Uterus (tissue), 4 donors: ENCODE data around the gene ZNF414. TPM values are rescaled to one million over a fixed set of nuclear protein-coding genes. Genes with fewer than 3 reads are reported as not detected.

ENCODE experiments used
- DNase-seq, 2 donors: peaks; one replicate each; pipeline ENCODE4 v3.0.0-alpha.2; 2019 to 2020
- H3K27ac ChIP-seq, 2 donors: fragments of 200-600 bp; sonication (generic); 1 replicate in 1 of 2; 2 replicates in 1 of 2; pipeline ENCODE4 v1.5.1; 2016 to 2018
- H3K27me3 ChIP-seq, 2 donors: fragments of 200-600 bp; sonication (generic); one replicate each; pipeline ENCODE4 v1.5.1; 2018 to 2019; ENCODE audit warnings: control low read depth in 1 of 2
- H3K36me3 ChIP-seq, 2 donors: fragments of 200-600 bp; sonication (generic); one replicate each; pipeline ENCODE4 v1.5.1; 2019; ENCODE audit warnings: control low read depth in 1 of 2
- H3K4me1 ChIP-seq, 2 donors: fragments of 200-600 bp; sonication (generic); one replicate each; pipeline ENCODE4 v1.5.1; 2018 to 2019; ENCODE audit warnings: control low read depth in 1 of 2
- H3K4me3 ChIP-seq, 2 donors: fragments of 200-600 bp; sonication (generic); 1 replicate in 1 of 2; 2 replicates in 1 of 2; pipeline ENCODE4 v1.5.1; 2018 to 2019; ENCODE audit warnings: mild to moderate bottlenecking in 1 of 2
- H3K9me3 ChIP-seq, 2 donors: fragments of 200-600 bp; sonication (generic); one replicate each; pipeline ENCODE4 v1.5.1; 2019; ENCODE audit warnings: control low read depth in 1 of 2
- POLR2A ChIP-seq, 2 donors: fragments of 450-650 bp; IDR thresholded peaks; one replicate each; pipeline ENCODE4 v1.6.1; 2016; ENCODE audit warnings: antibody characterized with exemption in 2 of 2, mild to moderate bottlenecking in 1 of 2, moderate library complexity in 1 of 2
- intact Hi-C: fragments of 100-400 bp; cut with DNase I; formaldehyde crosslinking; loops from one replicate; pipeline ENCODE4 v1.15.1; 2023; ENCODE audit warnings: low total_unique reads
- total RNA-seq, 4 donors: library from RNA; depleted of rRNA in 3 of 4; stranded (reverse); fragments of >200 nt in 3 of 4; gene quantifications; one replicate each; pipeline versions ENCODE4 v1.1.0 to v1.2.4, GENCODE V29; 2014 to 2023
- TF ChIP-seq, protein P1 (sequence below), 4 experiments: fragments of 200-600 bp in 2 of 4; fragments of 450-650 bp in 2 of 4; sonication (generic) in 2 of 4; IDR thresholded peaks; one replicate each; pipeline ENCODE4 v1.5.1; 2016 to 2019; ENCODE audit warnings: antibody characterized with exemption in 4 of 4, mild to moderate bottlenecking in 2 of 4, moderate library complexity in 1 of 4
- donor health status: DM: yes; HTN: yes; CAD: no.

The ZNF414 gene
- total RNA-seq, 4 donors from 2014 or later = 11.6 to 275 (median 24.4) TPM

DNA sequence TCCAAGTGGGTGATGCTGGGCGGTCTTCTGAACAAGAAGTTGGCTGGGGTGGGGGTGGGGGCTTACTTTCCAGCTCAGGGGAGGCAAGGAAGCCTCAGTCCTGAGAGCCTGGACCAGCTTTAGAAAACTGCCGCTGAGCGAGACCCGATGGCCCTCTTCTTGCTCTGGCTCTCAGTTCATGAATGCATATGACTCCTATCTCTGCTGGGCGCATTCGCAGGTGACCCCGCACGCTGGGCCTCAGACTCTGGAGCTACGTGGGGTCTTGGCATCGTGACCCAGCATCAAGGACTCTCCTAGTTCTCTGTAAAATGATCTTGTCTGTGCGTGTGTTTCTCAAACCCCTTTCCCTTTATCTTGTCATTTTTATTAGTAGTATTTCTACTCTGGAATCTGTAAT, 31.3 kb downstream of the ZNF414 start:
- Histone ChIP-seq H3K36me3 (no peaks in the 10 kb centered on the region), H3K27me3 (no peaks in the 10 kb centered on the region), H3K4me3 (no peak overlapping the region), H3K4me1 (no peaks in the 10 kb centered on the region), H3K27ac (no peak overlapping the region), H3K9me3 (no peaks in the 10 kb centered on the region)
- intact Hi-C loops = no loop called here
- TF ChIP-seq, protein P1, sequence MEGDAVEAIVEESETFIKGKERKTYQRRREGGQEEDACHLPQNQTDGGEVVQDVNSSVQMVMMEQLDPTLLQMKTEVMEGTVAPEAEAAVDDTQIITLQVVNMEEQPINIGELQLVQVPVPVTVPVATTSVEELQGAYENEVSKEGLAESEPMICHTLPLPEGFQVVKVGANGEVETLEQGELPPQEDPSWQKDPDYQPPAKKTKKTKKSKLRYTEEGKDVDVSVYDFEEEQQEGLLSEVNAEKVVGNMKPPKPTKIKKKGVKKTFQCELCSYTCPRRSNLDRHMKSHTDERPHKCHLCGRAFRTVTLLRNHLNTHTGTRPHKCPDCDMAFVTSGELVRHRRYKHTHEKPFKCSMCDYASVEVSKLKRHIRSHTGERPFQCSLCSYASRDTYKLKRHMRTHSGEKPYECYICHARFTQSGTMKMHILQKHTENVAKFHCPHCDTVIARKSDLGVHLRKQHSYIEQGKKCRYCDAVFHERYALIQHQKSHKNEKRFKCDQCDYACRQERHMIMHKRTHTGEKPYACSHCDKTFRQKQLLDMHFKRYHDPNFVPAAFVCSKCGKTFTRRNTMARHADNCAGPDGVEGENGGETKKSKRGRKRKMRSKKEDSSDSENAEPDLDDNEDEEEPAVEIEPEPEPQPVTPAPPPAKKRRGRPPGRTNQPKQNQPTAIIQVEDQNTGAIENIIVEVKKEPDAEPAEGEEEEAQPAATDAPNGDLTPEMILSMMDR (IDR thresholded peaks at IDR 0.05) = no peak
- no peak for TF ChIP-seq POLR2A (IDR thresholded peaks at IDR 0.05)
- no peak for DNase-seq

DNA sequence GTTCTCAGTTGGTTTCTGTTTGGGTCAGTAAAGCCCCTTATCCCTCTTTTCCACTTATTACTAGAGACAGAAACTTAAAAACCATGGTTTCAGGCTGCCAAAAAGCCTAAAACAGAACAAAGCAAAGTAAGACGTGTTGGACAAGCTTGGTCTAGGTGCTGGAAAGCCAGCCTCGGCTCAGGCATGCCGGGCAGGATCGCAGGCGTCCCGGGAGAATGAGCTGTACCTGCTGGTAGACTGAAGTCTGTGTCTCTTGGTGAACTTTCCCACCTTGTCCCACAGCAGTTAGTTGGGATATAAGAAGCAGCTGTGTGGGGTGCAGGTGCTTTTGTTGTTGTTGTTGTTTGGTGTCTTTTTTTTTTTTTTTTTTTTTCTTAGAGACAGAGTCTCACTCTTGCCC, 32.4 kb downstream of the ZNF414 start:
- TF ChIP-seq, protein P1 (IDR thresholded peaks at IDR 0.05) = no peak
- no peak for TF ChIP-seq POLR2A (IDR thresholded peaks at IDR 0.05)
- H3K27ac ChIP-seq = no peak overlapping the region
- no peaks in the 10 kb centered on the region for H3K36me3 ChIP-seq
- no peak for DNase-seq
- no peak overlapping the region for H3K4me3 ChIP-seq
- H3K4me1 ChIP-seq = no peaks in the 10 kb centered on the region
- no peaks in the 10 kb centered on the region for H3K9me3 ChIP-seq
- intact Hi-C loops = no loop called here
- no peaks in the 10 kb centered on the region for H3K27me3 ChIP-seq

DNA sequence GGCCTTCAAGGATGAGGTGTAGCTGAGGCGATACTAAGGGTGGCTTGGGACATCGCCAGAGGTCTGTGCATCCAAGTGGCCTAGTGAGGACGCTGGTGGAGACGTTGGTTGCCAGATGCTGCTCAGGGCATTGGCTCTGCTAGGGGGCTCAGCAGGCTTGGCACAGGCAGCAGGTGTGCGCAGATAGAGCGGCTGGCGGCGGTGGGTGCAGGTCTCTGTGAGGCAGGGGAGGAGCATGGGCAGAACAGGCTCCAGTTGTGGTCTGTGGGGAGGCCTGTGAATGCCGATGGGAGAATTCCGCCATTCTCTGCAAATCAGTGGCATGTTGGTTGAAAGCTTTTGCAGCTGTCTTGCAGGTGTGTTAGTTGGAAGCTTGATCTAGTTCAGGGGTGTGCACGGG, 32.8 kb downstream of the ZNF414 start:
- Histone ChIP-seq H3K27ac (no peak overlapping the region), H3K9me3 (no peaks in the 10 kb centered on the region), H3K36me3 (no peaks in the 10 kb centered on the region), H3K4me1 (no peaks in the 10 kb centered on the region), H3K27me3 (no peaks in the 10 kb centered on the region), H3K4me3 (no peak overlapping the region)
- no peak for DNase-seq
- intact Hi-C loops = no loop called here
- TF ChIP-seq, protein P1 (IDR thresholded peaks at IDR 0.05) = no peak
- TF ChIP-seq POLR2A (IDR thresholded peaks at IDR 0.05) = no peak

DNA sequence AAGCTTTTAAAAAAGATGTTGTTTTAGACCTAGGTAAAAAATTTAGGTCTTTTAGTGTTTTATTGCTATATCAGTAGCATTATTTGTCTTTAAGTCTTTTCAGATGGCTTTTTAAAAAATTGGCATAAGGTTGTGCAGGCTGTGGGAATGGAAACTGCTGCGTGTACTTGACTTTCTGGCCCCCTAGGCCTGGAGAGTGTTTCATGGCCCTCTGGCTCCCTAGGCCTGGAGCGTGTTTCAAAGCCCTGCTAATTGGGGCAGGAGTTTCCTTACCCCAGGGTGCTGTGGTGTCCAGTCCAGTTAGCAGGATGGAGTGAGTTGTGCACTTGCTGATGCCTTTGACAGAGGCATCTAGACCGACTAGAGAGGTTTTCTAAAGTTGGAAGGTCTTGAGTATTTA, 35.4 kb downstream of the ZNF414 start:
- no peaks in the 10 kb centered on the region for H3K27me3 ChIP-seq
- no peaks in the 10 kb centered on the region for H3K9me3 ChIP-seq
- H3K36me3 ChIP-seq = no peaks in the 10 kb centered on the region
- intact Hi-C loops = no loop called here
- DNase-seq = no peak
- TF ChIP-seq, protein P1 (IDR thresholded peaks at IDR 0.05) = no peak
- no peak for TF ChIP-seq POLR2A (IDR thresholded peaks at IDR 0.05)
- no peak overlapping the region for H3K27ac ChIP-seq
- no peak overlapping the region for H3K4me3 ChIP-seq
- no peaks in the 10 kb centered on the region for H3K4me1 ChIP-seq

DNA sequence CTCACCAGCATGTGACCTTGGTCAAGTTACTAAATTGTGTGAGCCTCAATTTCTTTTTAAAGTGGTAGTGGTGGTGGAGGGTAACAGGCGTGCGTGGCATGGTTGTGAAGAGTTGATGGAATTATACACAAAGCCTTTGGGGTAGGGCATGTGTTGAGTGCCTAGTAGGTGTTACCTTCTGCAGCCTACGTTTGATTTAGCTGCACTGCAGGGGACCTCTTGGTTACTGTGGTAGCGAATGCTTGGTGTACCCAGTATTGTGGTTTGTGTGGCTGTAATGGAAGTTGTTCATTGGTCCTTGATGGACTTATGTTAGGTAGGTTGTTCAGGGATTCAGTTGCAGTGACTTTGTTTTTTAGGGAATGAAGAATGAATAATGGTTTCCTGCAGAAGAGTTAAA, 36.1 kb downstream of the ZNF414 start:
- no peak for DNase-seq
- no peak overlapping the region for H3K27ac ChIP-seq

More for the DNA sequence above, 36.1 kb downstream of the ZNF414 start:
- TF ChIP-seq POLR2A (IDR thresholded peaks at IDR 0.05) = no peak
- TF ChIP-seq, protein P1 (IDR thresholded peaks at IDR 0.05) = no peak
- intact Hi-C loops = no loop called here
- Histone ChIP-seq H3K36me3 (no peaks in the 10 kb centered on the region), H3K27me3 (no peaks in the 10 kb centered on the region), H3K4me3 (no peak overlapping the region), H3K4me1 (no peaks in the 10 kb centered on the region), H3K9me3 (no peaks in the 10 kb centered on the region)
